CD4-positive, CD25-positive, alpha-beta regulatory T cell (primary cell): Measurements from ENCODE around the gene CCDC121. TPM values are rescaled to one million over a fixed set of nuclear protein-coding genes. Genes with fewer than 3 reads are reported as not detected.

Experiments used
- ATAC-seq, 2 donors: fragments of 150-1000 bp; cut with Tn5 transposase; one replicate each; pipeline ENCODE4 v1.10.0; 2021; ENCODE audit warnings: low read depth in 2 of 2, moderate number of reproducible peaks in 2 of 2, moderate library complexity in 1 of 2
- DNase-seq, 3 donors: peaks; one replicate each; pipeline versions ENCODE4 v3.0.0 to v3.0.0-alpha.2; 2012 to 2022; ENCODE audit warnings: mixed read lengths in 1 of 3
- H3K27ac ChIP-seq: one replicate; pipeline ENCODE4 v1.7.0; 2013; ENCODE audit warnings: mild to moderate bottlenecking, low read length; ENCODE audit not compliant: insufficient read depth, poor library complexity, severe bottlenecking
- H3K27me3 ChIP-seq: one replicate; pipeline ENCODE4 v1.7.0; 2013; ENCODE audit warnings: low read length; ENCODE audit not compliant: control insufficient read depth, insufficient read depth
- H3K36me3 ChIP-seq: one replicate; pipeline ENCODE4 v1.7.0; 2013; ENCODE audit warnings: mild to moderate bottlenecking, low read length, moderate library complexity; ENCODE audit not compliant: control insufficient read depth, insufficient read depth
- H3K4me1 ChIP-seq: 2 replicates; pipeline ENCODE4 v1.7.0; 2013; ENCODE audit warnings: mild to moderate bottlenecking, low read length; ENCODE audit not compliant: insufficient read depth, control insufficient read depth, poor library complexity, severe bottlenecking
- H3K4me3 ChIP-seq: one replicate; pipeline ENCODE4 v1.7.0; 2013; ENCODE audit warnings: low read depth, mild to moderate bottlenecking, low read length, moderate library complexity
- H3K9me3 ChIP-seq, 2 experiments: 1 replicate in 1 of 2; 2 replicates in 1 of 2; pipeline ENCODE4 v1.7.0; 2013; ENCODE audit warnings: low read length in 2 of 2, mild to moderate bottlenecking in 1 of 2, moderate library complexity in 1 of 2; ENCODE audit not compliant: control insufficient read depth in 2 of 2
- H3K27ac Mint-ChIP-seq, 3 donors: one replicate each; pipeline ENCODE4 v1.8.0; 2020 to 2022; ENCODE audit warnings: mild to moderate bottlenecking in 3 of 3, mixed read lengths in 3 of 3, moderate library complexity in 2 of 3
- H3K27me3 Mint-ChIP-seq: one replicate; pipeline ENCODE4 v1.8.0; 2022; ENCODE audit warnings: mild to moderate bottlenecking, mixed read lengths
- H3K36me3 Mint-ChIP-seq: one replicate; pipeline ENCODE4 v1.8.0; 2020; ENCODE audit warnings: mixed read lengths
- H3K4me1 Mint-ChIP-seq, 4 donors: one replicate each; pipeline ENCODE4 v1.8.0; 2020 to 2022; ENCODE audit warnings: mixed read lengths in 4 of 4, mild to moderate bottlenecking in 1 of 4
- H3K4me3 Mint-ChIP-seq, 4 donors: one replicate each; pipeline ENCODE4 v1.8.0; 2020 to 2022; ENCODE audit warnings: mild to moderate bottlenecking in 4 of 4, mixed read lengths in 4 of 4, moderate library complexity in 3 of 4
- H3K9me3 Mint-ChIP-seq, 7 donors: one replicate each; pipeline ENCODE4 v1.8.0; 2020 to 2022; ENCODE audit warnings: mixed read lengths in 7 of 7, mild to moderate bottlenecking in 3 of 7, moderate library complexity in 2 of 7
- polyA plus RNA-seq, 4 donors: library from polyadenylated mRNA; unstranded; fragments of 300-500 nt; fragmentation: Illumina TruSeq; gene quantifications; one replicate each; pipeline ENCODE4 v1.2.3, GENCODE V29; 2021
- total RNA-seq: library from RNA; stranded (reverse); gene quantifications from one replicate; pipeline ENCODE4 v1.2.3, GENCODE V29; 2022

Gene CCDC121
- total and polyA plus RNA-seq, 5 donors from 2014 or later: 0.49 to 2.4 (median 0.79) TPM

DNA sequence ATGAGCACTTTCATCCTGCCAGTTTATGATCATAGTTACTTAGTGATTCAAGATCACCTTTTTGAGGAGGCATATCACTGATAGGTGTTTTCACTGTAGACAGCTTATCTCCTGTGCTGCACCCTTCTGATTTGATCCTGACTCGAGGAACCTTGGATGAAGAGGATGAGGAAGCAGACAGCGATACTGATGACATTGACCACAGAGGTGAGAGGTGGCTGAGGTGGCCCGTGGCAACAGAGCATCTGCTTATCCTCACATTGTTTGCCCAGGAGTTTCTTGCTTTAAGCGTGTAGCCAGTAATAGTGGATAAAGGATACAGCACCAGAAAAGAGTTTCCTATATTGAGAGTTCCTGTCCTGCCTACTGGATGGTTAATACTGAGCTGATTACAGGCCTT is 18.9 kb upstream of the CCDC121 start:
- H3K9me3 ChIP-seq: no peaks in the 10 kb centered on the region
- Mint-ChIP-seq H3K4me1 (peaks cover 3 to 9% (median 4%) of the 10 kb centered on the region in 4 donors), H3K9me3 (no peaks in the 10 kb centered on the region), H3K27me3 (no peaks in the 10 kb centered on the region), H3K4me3 (no peak overlapping the region), H3K27ac (peak overlapping the region in 1 of 3 donors; percentile 70), H3K36me3 (peaks cover 36% of the 10 kb centered on the region)
- peaks cover 81% of the 10 kb centered on the region for H3K36me3 ChIP-seq
- no peaks in the 10 kb centered on the region for H3K27me3 ChIP-seq
- ATAC-seq (no peak), DNase-seq (no peak)
- no peak overlapping the region for H3K4me3 ChIP-seq
- H3K27ac ChIP-seq: no peak overlapping the region
- no peaks in the 10 kb centered on the region for H3K4me1 ChIP-seq

GRCh38 chr2:27647289-27647688 is 18.5 kb upstream of the CCDC121 start:
- no peak for DNase-seq
- Mint-ChIP-seq H3K27ac (peak overlapping the region; percentile 2 to 70 (median 12)), H3K4me3 (no peak overlapping the region), H3K4me1 (peaks cover 0 to 5% (median under 1%) of the 10 kb centered on the region in 4 donors), H3K36me3 (peaks cover 32% of the 10 kb centered on the region), H3K9me3 (no peaks in the 10 kb centered on the region), H3K27me3 (no peaks in the 10 kb centered on the region)
- Histone ChIP-seq H3K27me3 (no peaks in the 10 kb centered on the region), H3K9me3 (no peaks in the 10 kb centered on the region), H3K36me3 (peaks cover 81% of the 10 kb centered on the region), H3K4me1 (no peaks in the 10 kb centered on the region), H3K4me3 (no peak overlapping the region), H3K27ac (no peak overlapping the region)
- ATAC-seq: no peak

GRCh38 chr2:27645197-27645596 is 16.4 kb upstream of the CCDC121 start:
- ATAC-seq (no peak), DNase-seq (no peak)
- Mint-ChIP-seq H3K4me3 (no peak overlapping the region), H3K9me3 (no peaks in the 10 kb centered on the region), H3K36me3 (peaks cover 38% of the 10 kb centered on the region), H3K27me3 (no peaks in the 10 kb centered on the region), H3K27ac (no peak overlapping the region), H3K4me1 (peaks cover 0 to 5% (median 0%) of the 10 kb centered on the region in 4 donors)
- Histone ChIP-seq H3K36me3 (peaks cover 86% of the 10 kb centered on the region), H3K27me3 (no peaks in the 10 kb centered on the region), H3K27ac (no peak overlapping the region), H3K9me3 (no peaks in the 10 kb centered on the region), H3K4me1 (no peaks in the 10 kb centered on the region), H3K4me3 (no peak overlapping the region)

DNA sequence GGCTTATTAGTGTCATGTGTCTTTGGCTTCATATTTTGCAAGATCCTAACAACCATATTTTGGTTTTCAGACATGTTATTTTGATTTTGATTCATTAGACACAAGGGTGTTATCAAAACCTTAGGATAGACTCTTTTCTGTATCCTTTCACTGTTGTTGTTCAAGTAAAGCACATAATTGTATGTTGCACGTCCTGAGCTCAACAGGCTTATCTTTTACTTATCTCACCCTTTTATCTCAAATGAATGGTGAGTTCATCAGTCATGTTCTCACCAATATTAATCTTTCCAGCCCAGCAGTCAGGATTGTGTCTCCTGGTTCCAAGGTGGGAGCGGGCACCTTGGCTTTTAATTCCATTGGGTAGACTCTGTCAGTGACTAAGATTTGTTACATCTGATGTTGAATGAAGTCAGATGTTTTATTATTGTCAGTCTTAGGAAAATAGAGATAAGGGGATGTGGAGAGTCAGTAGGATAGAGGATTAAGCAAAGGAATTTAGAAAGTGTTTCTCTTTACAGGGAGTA is 12.0 kb upstream of the CCDC121 start:
- peaks cover 93% of the 10 kb centered on the region for H3K36me3 ChIP-seq
- H3K4me3 Mint-ChIP-seq: peak overlapping the region in 1 of 4 donors; percentile 15
- DNase-seq (no peak), ATAC-seq (no peak)
- no peaks in the 10 kb centered on the region for H3K27me3 ChIP-seq
- H3K4me1 ChIP-seq: no peaks in the 10 kb centered on the region
- no peaks in the 10 kb centered on the region for H3K9me3 ChIP-seq
- H3K27me3 Mint-ChIP-seq: no peaks in the 10 kb centered on the region
- H3K27ac Mint-ChIP-seq: no peak overlapping the region
- no peaks in the 10 kb centered on the region for H3K9me3 Mint-ChIP-seq
- H3K4me1 Mint-ChIP-seq: peaks cover 3 to 6% (median 5%) of the 10 kb centered on the region in 4 donors
- H3K4me3 ChIP-seq: no peak overlapping the region
- H3K36me3 Mint-ChIP-seq: peaks cover 41% of the 10 kb centered on the region
- no peak overlapping the region for H3K27ac ChIP-seq

DNA sequence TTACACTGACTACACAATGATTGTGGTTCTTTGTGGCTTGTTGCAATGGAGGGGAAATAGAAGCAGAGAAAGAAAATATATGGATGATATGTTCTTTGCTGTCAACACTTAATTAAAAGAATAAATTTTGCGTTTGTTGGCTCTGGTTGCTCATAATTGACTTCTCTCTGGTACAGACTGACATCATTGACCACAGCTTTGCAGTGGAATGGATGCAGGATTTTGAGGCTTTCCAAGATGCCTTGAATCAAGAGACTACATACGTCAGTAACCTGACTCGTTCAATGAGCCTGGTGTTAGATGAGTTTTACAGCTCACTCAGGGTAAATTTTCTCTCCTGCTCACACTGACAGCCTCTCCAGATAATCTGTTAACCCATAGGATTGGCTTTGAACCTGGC is 9.9 kb upstream of the CCDC121 start:
- no peak overlapping the region for H3K27ac ChIP-seq
- no peaks in the 10 kb centered on the region for H3K27me3 ChIP-seq
- peak overlapping the region in 1 of 3 donors; percentile 2 for H3K27ac Mint-ChIP-seq
- peaks cover 5 to 9% (median 7%) of the 10 kb centered on the region in 4 donors for H3K4me1 Mint-ChIP-seq
- DNase-seq (no peak), ATAC-seq (no peak)
- H3K9me3 ChIP-seq: no peaks in the 10 kb centered on the region
- peaks cover 92% of the 10 kb centered on the region for H3K36me3 ChIP-seq
- no peaks in the 10 kb centered on the region for H3K4me1 ChIP-seq
- peaks cover 50% of the 10 kb centered on the region for H3K36me3 Mint-ChIP-seq
- no peaks in the 10 kb centered on the region for H3K9me3 Mint-ChIP-seq
- no peaks in the 10 kb centered on the region for H3K27me3 Mint-ChIP-seq
- H3K4me3 ChIP-seq: no peak overlapping the region
- no peak overlapping the region for H3K4me3 Mint-ChIP-seq

DNA sequence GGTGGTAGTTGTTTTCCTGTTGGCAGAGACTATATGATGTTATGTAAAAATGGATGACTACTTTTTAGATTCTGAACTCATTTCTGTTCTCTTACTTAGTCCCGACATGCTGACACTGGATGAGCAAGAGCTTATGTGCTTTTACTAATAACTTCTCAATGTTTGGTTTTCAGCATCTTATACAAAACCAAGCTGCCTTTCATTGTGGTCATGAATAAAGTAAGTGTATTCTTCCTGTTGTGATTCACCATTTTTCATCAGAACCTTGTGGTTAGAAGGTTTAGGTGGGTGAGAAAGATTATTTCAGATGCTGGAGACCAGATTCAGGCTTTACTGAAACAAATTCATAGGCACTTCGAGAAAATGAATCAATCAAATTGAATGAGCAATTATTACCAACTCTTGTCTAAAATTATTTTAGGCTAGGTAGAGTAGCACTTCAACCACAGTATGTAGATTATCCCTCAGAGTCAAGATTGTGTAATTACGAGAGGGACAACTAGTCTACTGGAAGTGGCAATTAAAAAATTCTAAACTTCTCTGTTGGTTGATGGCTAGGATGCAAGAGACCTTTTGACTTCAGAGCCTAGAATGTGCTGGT is 9.3 kb upstream of the CCDC121 start:
- Mint-ChIP-seq H3K9me3 (no peaks in the 10 kb centered on the region), H3K4me3 (no peak overlapping the region), H3K27me3 (no peaks in the 10 kb centered on the region), H3K4me1 (peaks cover 5 to 9% (median 7%) of the 10 kb centered on the region in 4 donors), H3K36me3 (peaks cover 51% of the 10 kb centered on the region), H3K27ac (peak overlapping the region in 2 of 3 donors; percentile 27 to 78)
- peaks cover 92% of the 10 kb centered on the region for H3K36me3 ChIP-seq
- no peaks in the 10 kb centered on the region for H3K4me1 ChIP-seq
- H3K27ac ChIP-seq: no peak overlapping the region
- H3K27me3 ChIP-seq: no peaks in the 10 kb centered on the region
- DNase-seq (peak in 1 of 3 donors; percentile 17), ATAC-seq (no peak)
- H3K9me3 ChIP-seq: no peaks in the 10 kb centered on the region
- no peak overlapping the region for H3K4me3 ChIP-seq

DNA sequence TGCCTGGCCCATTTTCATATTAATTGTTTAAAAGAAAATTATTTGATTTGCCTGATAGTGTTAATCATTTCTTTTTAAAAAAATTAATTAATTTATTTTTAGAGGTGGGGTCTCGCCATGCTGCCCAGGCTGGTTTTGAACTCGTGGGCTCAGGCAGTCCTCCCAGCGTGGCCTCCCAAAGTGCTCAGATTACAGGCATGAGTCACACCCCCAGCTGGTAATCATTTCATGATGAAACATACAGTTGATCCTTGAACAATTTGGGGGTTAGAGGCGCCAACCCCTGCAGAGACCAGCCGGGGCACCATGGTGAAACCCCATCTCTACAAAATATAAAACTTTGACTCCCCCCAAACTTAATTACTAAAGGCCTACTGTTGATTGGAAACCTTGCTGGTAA is 8.0 kb upstream of the CCDC121 start:
- H3K36me3 Mint-ChIP-seq: peaks cover 59% of the 10 kb centered on the region
- H3K4me1 Mint-ChIP-seq: peaks cover 7 to 14% (median 12%) of the 10 kb centered on the region in 4 donors
- DNase-seq (no peak), ATAC-seq (no peak)
- no peaks in the 10 kb centered on the region for H3K27me3 Mint-ChIP-seq
- no peak overlapping the region for H3K4me3 ChIP-seq
- H3K36me3 ChIP-seq: peaks cover 93% of the 10 kb centered on the region
- no peaks in the 10 kb centered on the region for H3K27me3 ChIP-seq
- no peaks in the 10 kb centered on the region for H3K4me1 ChIP-seq
- H3K9me3 Mint-ChIP-seq: no peaks in the 10 kb centered on the region
- H3K4me3 Mint-ChIP-seq: no peak overlapping the region
- H3K27ac Mint-ChIP-seq: no peak overlapping the region
- H3K27ac ChIP-seq: no peak overlapping the region
- H3K9me3 ChIP-seq: no peaks in the 10 kb centered on the region

GRCh38 chr2:27634291-27634690 is 5.5 kb upstream of the CCDC121 start:
- Histone ChIP-seq H3K4me1 (peaks cover 6% of the 10 kb centered on the region), H3K36me3 (peaks cover 82% of the 10 kb centered on the region)
- H3K27ac Mint-ChIP-seq: no peak overlapping the region

More at GRCh38 chr2:27634291-27634690, 5.5 kb upstream of the CCDC121 start:
- Mint-ChIP-seq H3K36me3 (peaks cover 58% of the 10 kb centered on the region), H3K4me3 (no peak overlapping the region), H3K4me1 (peaks cover 7 to 27% (median 22%) of the 10 kb centered on the region in 4 donors), H3K27me3 (no peaks in the 10 kb centered on the region), H3K9me3 (no peaks in the 10 kb centered on the region)
- Histone ChIP-seq H3K27ac (no peak overlapping the region), H3K27me3 (no peaks in the 10 kb centered on the region), H3K9me3 (no peaks in the 10 kb centered on the region), H3K4me3 (no peak overlapping the region)
- DNase-seq (no peak), ATAC-seq (no peak)
